ENCODE results near the gene FOXR1. TPM values are rescaled to one million over a fixed set of nuclear protein-coding genes. Genes with fewer than 3 reads are reported as not detected.

The FOXR1 gene
- total and polyA plus RNA-seq, 2 donors (not counting 1 experiment from before 2014, with no cell fraction given) = not detected

DNA sequence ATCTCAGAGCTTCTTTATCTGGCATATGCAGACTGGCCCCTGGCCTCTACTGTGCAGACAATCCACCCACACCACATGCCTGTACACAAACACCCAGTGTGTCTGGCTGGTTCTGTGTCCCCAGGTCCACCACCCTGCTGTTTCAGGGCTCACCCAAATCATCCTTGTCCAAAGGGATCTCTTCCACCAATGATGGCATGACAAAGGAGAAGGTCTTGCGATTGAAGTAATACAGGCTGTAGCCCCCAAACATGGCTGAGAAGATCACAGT lies 57.4 kb downstream of the FOXR1 start:
- POLR2A ChIA-PET = no interaction called here
- Histone ChIP-seq H3K79me2 (ENCODE audit: control insufficient read depth, insufficient read depth, low read length) (peaks cover 16% of the 10 kb centered on the region), H3K36me3 (replicated peaks in 1 of 2; ENCODE audit: control extremely low read depth in 1 of 2, control insufficient read depth in 1 of 2, extremely low read depth in 1 of 2, insufficient read depth in 2 of 2, low read length in 1 of 2) (peaks cover 2 to 20% of the 10 kb centered on the region in 2 experiments), H3K27ac (ENCODE audit: low read length in 2 of 2) (no peak overlapping the region), H3K4me2 (replicated peaks; ENCODE audit: low read depth, low read length, poor library complexity, severe bottlenecking) (no peak overlapping the region), H3K4me1 (ENCODE audit: control insufficient read depth in 2 of 2, insufficient read depth in 2 of 2, low read length in 2 of 2) (peaks cover 4 to 10% of the 10 kb centered on the region in 2 donors), H2AFZ (ENCODE audit: insufficient read depth, low read depth, low read length, poor library complexity, severe bottlenecking) (no peak overlapping the region), H3K9ac (ENCODE audit: low read length) (no peak overlapping the region), H3K4me3 (ENCODE audit: control extremely low read depth in 1 of 5, extremely low read depth in 1 of 5, insufficient read depth in 1 of 5, low read depth in 2 of 5, low read length in 4 of 5) (no peak overlapping the region), H3K27me3 (replicated peaks in 1 of 4; ENCODE audit: control extremely low read depth in 1 of 4, control insufficient read depth in 3 of 4, insufficient read depth in 4 of 4, low read length in 3 of 4) (no peaks in the 10 kb centered on the region), H3K9me3 (ENCODE audit: control extremely low read depth in 1 of 3, control insufficient read depth in 2 of 3, insufficient read depth in 1 of 3, low read length in 2 of 3) (no peaks in the 10 kb centered on the region), H4K20me1 (ENCODE audit: control insufficient read depth, insufficient read depth, low read length, poor library complexity, severe bottlenecking) (no peaks in the 10 kb centered on the region)
- DNase-seq = no peak
- no peak for ATAC-seq (ENCODE audit: low read depth)
- no peaks in the 10 kb centered on the region for H3K9me3 Mint-ChIP-seq (ENCODE audit: insufficient read depth)
- TF ChIP-seq CTCF (IDR thresholded peaks at IDR 0.05) (no peak), EZH2 (IDR thresholded peaks at IDR 0.05; ENCODE audit: borderline replicate concordance, insufficient read depth, low read depth, low read length, poor library complexity, severe bottlenecking) (no peak)
- 100% methylated on average over 1 of the region's 1 CpG for WGBS (ENCODE audit: insufficient coverage)
- H3K27me3 Mint-ChIP-seq = no peaks in the 10 kb centered on the region
- CTCF ChIA-PET = interaction anchor here (1.4 to 3.2 kb wide), 2 partner anchors 10 to 13 kb away, joined by 5 to 14 read pairs; partner anchors contain the start of genes RPS25 and TRAPPC4
- H3K27ac Mint-ChIP-seq = peak overlapping the region; percentile 32
- intact Hi-C loops (cut with micrococcal nuclease) = no loop called here
- peaks cover 20% of the 10 kb centered on the region for H3K4me1 Mint-ChIP-seq
- H3K4me3 Mint-ChIP-seq = peak overlapping the region; percentile 92

DNA sequence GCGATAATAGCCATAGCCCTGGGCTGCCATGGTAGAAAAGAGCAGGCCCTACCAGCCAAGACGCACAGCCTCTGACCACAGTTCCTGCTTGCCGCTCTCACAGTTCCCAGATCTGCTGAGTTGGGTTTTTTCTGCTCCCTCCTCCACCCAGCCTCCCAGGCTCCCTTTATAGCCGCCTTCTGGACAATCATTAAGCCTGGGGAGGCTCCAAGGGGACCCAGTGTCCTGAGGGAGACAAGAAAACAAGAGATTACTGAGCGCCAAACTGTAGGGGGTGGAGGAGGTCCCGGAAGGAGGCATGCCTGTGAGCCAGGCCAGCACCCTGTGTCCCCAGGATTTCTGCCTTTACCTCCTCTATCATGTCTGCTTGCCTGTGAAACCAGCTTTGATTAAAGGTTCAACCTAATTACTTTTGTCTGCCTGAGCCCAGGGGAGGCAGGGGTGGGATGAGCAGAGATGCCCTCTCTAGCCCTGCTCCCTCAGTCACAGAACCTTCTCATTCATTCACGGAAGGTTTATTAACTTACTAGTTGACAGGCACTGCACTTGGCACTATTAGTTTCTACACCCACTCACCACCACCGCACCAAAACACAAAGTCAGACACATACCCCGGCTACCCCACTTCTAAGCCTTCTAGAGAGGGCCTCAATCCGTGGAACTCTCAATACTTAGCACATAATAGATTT lies 57.9 kb downstream of the FOXR1 start:
- H3K36me3 ChIP-seq (replicated peaks in 1 of 2; ENCODE audit: control extremely low read depth in 1 of 2, control insufficient read depth in 1 of 2, extremely low read depth in 1 of 2, insufficient read depth in 2 of 2, low read length in 1 of 2) = peaks cover 0 to 16% of the 10 kb centered on the region in 2 experiments

More for the DNA sequence above, 57.9 kb downstream of the FOXR1 start:
- peak overlapping the region in 2 of 5 experiments; percentile 86 to 89 for H3K4me3 ChIP-seq (ENCODE audit: control extremely low read depth in 1 of 5, extremely low read depth in 1 of 5, insufficient read depth in 1 of 5, low read depth in 2 of 5, low read length in 4 of 5)
- 56% methylated on average over 6 of the region's 10 CpGs for WGBS (ENCODE audit: insufficient coverage)
- ATAC-seq (ENCODE audit: low read depth) = no peak
- H3K4me1 Mint-ChIP-seq = peaks cover 20% of the 10 kb centered on the region
- H3K9ac ChIP-seq (ENCODE audit: low read length) = no peak overlapping the region
- H3K4me3 Mint-ChIP-seq = peak overlapping the region; percentile 92
- peak overlapping the region; percentile 98 for H2AFZ ChIP-seq (ENCODE audit: insufficient read depth, low read depth, low read length, poor library complexity, severe bottlenecking)
- intact Hi-C loops (cut with micrococcal nuclease) = loop anchor here (1.0 kb wide), 6 partner anchors 11 to 92 kb away; partner anchors contain the start of genes CENATAC, HINFP, HYOU1 and RPS25
- H4K20me1 ChIP-seq (ENCODE audit: control insufficient read depth, insufficient read depth, low read length, poor library complexity, severe bottlenecking) = no peaks in the 10 kb centered on the region
- peaks cover 4 to 10% of the 10 kb centered on the region in 2 donors for H3K4me1 ChIP-seq (ENCODE audit: control insufficient read depth in 2 of 2, insufficient read depth in 2 of 2, low read length in 2 of 2)
- no peak for TF ChIP-seq CTCF (IDR thresholded peaks at IDR 0.05)
- no peak for TF ChIP-seq EZH2 (IDR thresholded peaks at IDR 0.05; ENCODE audit: borderline replicate concordance, insufficient read depth, low read depth, low read length, poor library complexity, severe bottlenecking)
- H3K9me3 Mint-ChIP-seq (ENCODE audit: insufficient read depth) = no peaks in the 10 kb centered on the region
- POLR2A ChIA-PET = interaction anchor here (1.4 to 1.5 kb wide), 2 partner anchors 10 to 12 kb away, joined by 3 to 5 read pairs; partner anchors contain the start of genes RPS25 and TRAPPC4
- no peaks in the 10 kb centered on the region for H3K9me3 ChIP-seq (ENCODE audit: control extremely low read depth in 1 of 3, control insufficient read depth in 2 of 3, insufficient read depth in 1 of 3, low read length in 2 of 3)
- H3K27ac Mint-ChIP-seq = peak overlapping the region; percentile 32
- H3K4me2 ChIP-seq (replicated peaks; ENCODE audit: low read depth, low read length, poor library complexity, severe bottlenecking) = peak overlapping the region; percentile 92
- H3K79me2 ChIP-seq (ENCODE audit: control insufficient read depth, insufficient read depth, low read length) = peaks cover 16% of the 10 kb centered on the region
- H3K27me3 ChIP-seq (replicated peaks in 1 of 4; ENCODE audit: control extremely low read depth in 1 of 4, control insufficient read depth in 3 of 4, insufficient read depth in 4 of 4, low read length in 3 of 4) = no peaks in the 10 kb centered on the region
- CTCF ChIA-PET = interaction anchor here (1.1 to 3.2 kb wide), 4 partner anchors 10 to 56 kb away, joined by 3 to 14 read pairs (median 4); partner anchors contain the start of genes RPS25 and TRAPPC4
- no peaks in the 10 kb centered on the region for H3K27me3 Mint-ChIP-seq
- no peak for DNase-seq
- H3K27ac ChIP-seq (ENCODE audit: low read length in 2 of 2) = peak overlapping the region in 1 of 2 donors; percentile 74

All from B cell (primary cell).